H1 (cell line): ENCODE measurements around the gene CUBN. TPM values are rescaled to one million over a fixed set of nuclear protein-coding genes. Genes with fewer than 3 reads are reported as not detected.

Experiments used
- ASH2L ChIP-seq: fragments of 200-600, 300-600 bp; sonication (generic); IDR thresholded peaks from one replicate; pipeline ENCODE4 v1.7.1; 2017; ENCODE audit warnings: low read length
- FOSL1 ChIP-seq: IDR thresholded peaks from 2 replicates; pipeline ENCODE4 v1.6.1; 2011; ENCODE audit warnings: mild to moderate bottlenecking, low read depth, low read length, moderate library complexity; ENCODE audit not compliant: insufficient read depth
- PHF8 ChIP-seq: fragments of 200-600 bp; sonication (generic); conservative IDR thresholded peaks from 2 replicates; pipeline ENCODE4 v1.7.1; 2012; ENCODE audit warnings: low read depth, mild to moderate bottlenecking, inconsistent platforms, low read length, moderate library complexity
- POLR2AphosphoS5 ChIP-seq: IDR thresholded peaks from 2 replicates; pipeline ENCODE4 v1.6.1; 2011; ENCODE audit warnings: low read depth, low read length
- SAP30 ChIP-seq: fragments of 300-600 bp; sonication (generic); IDR thresholded peaks from 2 replicates; pipeline ENCODE4 v1.7.1; 2012; ENCODE audit warnings: low read length, moderate library complexity, mild to moderate bottlenecking, inconsistent platforms; ENCODE audit not compliant: insufficient read depth, insufficient replicate concordance
- polyA plus RNA-seq, 7 experiments: library from polyadenylated mRNA; depleted of rRNA in 3 of 7; stranded (reverse) in 5 of 7; unstranded in 2 of 7; fragments of >200 nt in 5 of 7; fragments of 200-250 nt in 2 of 7; gene quantifications; 1 replicate in 5 of 7; 2 replicates in 1 of 7; 4 replicates in 1 of 7; pipeline versions ENCODE4 v1.2.1 to v1.2.3, GENCODE V29; 2011 to 2013; ENCODE audit warnings: missing spikeins in 2 of 7, mixed read lengths in 2 of 7
- total RNA-seq: library from RNA; stranded (reverse); fragmentation: NEBNext Ultra II Directional; extraction: Animal tissue kit (Norgen Biotek cat#: 25700); gene quantifications from 2 replicates; pipeline ENCODE4 v1.2.1, GENCODE V29; 2021
- TF ChIP-seq, protein P1 (sequence below): fragments of 300-600 bp; sonication (generic); IDR thresholded peaks from 2 replicates; pipeline ENCODE4 v1.7.1; 2012; ENCODE audit warnings: low read length, moderate library complexity, mild to moderate bottlenecking, inconsistent platforms; ENCODE audit not compliant: insufficient replicate concordance
- TF ChIP-seq, protein P2 (sequence below), 3 experiments: IDR thresholded peaks; 1 replicate in 2 of 3; 2 replicates in 1 of 3; pipeline versions ENCODE4 v1.5.1 to v1.6.1; 2011; ENCODE audit warnings: low read length in 3 of 3, mild to moderate bottlenecking in 3 of 3, inconsistent platforms in 2 of 3, low read depth in 1 of 3, moderate library complexity in 1 of 3; ENCODE audit not compliant: insufficient read depth in 1 of 3; ENCODE audit errors: control extremely low read depth in 1 of 3

The CUBN gene
- total and polyA plus RNA-seq, 2 of the 8 experiments (the other 6 are each of a cell fraction or from before 2014, with no cell fraction given): 0.04 to 0.08 TPM

DNA sequence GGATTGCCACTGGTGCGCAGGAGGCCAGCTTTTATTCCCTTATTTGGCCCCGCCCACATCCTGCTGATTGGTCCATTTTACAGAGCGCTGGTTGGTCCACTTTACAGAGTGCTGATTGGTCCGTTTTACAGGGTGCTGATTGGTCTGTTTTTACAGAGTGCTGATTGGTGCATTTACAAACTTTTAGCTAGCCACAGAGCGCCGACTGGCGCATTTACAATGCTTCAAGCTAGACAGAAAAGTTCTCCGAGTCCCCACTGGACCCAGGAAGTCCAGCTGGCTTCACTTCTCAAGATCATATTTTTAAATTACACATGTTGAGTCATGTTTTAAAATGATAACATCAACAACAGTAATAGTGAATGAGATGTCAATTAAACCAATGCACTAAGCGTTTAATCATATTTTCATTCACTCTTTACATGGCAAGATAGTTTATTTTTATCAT lies 128.3 kb downstream of the CUBN start (continued):
- TF ChIP-seq, protein P1, sequence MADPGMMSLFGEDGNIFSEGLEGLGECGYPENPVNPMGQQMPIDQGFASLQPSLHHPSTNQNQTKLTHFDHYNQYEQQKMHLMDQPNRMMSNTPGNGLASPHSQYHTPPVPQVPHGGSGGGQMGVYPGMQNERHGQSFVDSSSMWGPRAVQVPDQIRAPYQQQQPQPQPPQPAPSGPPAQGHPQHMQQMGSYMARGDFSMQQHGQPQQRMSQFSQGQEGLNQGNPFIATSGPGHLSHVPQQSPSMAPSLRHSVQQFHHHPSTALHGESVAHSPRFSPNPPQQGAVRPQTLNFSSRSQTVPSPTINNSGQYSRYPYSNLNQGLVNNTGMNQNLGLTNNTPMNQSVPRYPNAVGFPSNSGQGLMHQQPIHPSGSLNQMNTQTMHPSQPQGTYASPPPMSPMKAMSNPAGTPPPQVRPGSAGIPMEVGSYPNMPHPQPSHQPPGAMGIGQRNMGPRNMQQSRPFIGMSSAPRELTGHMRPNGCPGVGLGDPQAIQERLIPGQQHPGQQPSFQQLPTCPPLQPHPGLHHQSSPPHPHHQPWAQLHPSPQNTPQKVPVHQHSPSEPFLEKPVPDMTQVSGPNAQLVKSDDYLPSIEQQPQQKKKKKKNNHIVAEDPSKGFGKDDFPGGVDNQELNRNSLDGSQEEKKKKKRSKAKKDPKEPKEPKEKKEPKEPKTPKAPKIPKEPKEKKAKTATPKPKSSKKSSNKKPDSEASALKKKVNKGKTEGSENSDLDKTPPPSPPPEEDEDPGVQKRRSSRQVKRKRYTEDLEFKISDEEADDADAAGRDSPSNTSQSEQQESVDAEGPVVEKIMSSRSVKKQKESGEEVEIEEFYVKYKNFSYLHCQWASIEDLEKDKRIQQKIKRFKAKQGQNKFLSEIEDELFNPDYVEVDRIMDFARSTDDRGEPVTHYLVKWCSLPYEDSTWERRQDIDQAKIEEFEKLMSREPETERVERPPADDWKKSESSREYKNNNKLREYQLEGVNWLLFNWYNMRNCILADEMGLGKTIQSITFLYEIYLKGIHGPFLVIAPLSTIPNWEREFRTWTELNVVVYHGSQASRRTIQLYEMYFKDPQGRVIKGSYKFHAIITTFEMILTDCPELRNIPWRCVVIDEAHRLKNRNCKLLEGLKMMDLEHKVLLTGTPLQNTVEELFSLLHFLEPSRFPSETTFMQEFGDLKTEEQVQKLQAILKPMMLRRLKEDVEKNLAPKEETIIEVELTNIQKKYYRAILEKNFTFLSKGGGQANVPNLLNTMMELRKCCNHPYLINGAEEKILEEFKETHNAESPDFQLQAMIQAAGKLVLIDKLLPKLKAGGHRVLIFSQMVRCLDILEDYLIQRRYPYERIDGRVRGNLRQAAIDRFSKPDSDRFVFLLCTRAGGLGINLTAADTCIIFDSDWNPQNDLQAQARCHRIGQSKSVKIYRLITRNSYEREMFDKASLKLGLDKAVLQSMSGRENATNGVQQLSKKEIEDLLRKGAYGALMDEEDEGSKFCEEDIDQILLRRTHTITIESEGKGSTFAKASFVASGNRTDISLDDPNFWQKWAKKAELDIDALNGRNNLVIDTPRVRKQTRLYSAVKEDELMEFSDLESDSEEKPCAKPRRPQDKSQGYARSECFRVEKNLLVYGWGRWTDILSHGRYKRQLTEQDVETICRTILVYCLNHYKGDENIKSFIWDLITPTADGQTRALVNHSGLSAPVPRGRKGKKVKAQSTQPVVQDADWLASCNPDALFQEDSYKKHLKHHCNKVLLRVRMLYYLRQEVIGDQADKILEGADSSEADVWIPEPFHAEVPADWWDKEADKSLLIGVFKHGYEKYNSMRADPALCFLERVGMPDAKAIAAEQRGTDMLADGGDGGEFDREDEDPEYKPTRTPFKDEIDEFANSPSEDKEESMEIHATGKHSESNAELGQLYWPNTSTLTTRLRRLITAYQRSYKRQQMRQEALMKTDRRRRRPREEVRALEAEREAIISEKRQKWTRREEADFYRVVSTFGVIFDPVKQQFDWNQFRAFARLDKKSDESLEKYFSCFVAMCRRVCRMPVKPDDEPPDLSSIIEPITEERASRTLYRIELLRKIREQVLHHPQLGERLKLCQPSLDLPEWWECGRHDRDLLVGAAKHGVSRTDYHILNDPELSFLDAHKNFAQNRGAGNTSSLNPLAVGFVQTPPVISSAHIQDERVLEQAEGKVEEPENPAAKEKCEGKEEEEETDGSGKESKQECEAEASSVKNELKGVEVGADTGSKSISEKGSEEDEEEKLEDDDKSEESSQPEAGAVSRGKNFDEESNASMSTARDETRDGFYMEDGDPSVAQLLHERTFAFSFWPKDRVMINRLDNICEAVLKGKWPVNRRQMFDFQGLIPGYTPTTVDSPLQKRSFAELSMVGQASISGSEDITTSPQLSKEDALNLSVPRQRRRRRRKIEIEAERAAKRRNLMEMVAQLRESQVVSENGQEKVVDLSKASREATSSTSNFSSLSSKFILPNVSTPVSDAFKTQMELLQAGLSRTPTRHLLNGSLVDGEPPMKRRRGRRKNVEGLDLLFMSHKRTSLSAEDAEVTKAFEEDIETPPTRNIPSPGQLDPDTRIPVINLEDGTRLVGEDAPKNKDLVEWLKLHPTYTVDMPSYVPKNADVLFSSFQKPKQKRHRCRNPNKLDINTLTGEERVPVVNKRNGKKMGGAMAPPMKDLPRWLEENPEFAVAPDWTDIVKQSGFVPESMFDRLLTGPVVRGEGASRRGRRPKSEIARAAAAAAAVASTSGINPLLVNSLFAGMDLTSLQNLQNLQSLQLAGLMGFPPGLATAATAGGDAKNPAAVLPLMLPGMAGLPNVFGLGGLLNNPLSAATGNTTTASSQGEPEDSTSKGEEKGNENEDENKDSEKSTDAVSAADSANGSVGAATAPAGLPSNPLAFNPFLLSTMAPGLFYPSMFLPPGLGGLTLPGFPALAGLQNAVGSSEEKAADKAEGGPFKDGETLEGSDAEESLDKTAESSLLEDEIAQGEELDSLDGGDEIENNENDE: no peak
- TF ChIP-seq FOSL1: no peak
- no peak for TF ChIP-seq SAP30
- TF ChIP-seq, protein P2, sequence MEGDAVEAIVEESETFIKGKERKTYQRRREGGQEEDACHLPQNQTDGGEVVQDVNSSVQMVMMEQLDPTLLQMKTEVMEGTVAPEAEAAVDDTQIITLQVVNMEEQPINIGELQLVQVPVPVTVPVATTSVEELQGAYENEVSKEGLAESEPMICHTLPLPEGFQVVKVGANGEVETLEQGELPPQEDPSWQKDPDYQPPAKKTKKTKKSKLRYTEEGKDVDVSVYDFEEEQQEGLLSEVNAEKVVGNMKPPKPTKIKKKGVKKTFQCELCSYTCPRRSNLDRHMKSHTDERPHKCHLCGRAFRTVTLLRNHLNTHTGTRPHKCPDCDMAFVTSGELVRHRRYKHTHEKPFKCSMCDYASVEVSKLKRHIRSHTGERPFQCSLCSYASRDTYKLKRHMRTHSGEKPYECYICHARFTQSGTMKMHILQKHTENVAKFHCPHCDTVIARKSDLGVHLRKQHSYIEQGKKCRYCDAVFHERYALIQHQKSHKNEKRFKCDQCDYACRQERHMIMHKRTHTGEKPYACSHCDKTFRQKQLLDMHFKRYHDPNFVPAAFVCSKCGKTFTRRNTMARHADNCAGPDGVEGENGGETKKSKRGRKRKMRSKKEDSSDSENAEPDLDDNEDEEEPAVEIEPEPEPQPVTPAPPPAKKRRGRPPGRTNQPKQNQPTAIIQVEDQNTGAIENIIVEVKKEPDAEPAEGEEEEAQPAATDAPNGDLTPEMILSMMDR (IDR thresholded peaks at IDR 0.05; ENCODE audit: control extremely low read depth in 1 of 3, insufficient read depth in 1 of 3, low read depth in 1 of 3, low read length in 3 of 3): no peak
- no peak for TF ChIP-seq POLR2AphosphoS5
- no peak for TF ChIP-seq PHF8
- TF ChIP-seq ASH2L: no peak
